H1 (cell line): ENCODE measurements around the gene CALY. TPM values are rescaled to one million over a fixed set of nuclear protein-coding genes. Genes with fewer than 3 reads are reported as not detected.

ENCODE experiments used
- CTCF ChIA-PET: fragments of 300-600 bp; sonication (Branson Sonifier 250); formaldehyde crosslinking; loops from one replicate; lab custom pipeline; 2021; ENCODE audit not compliant: partially characterized antibody; lab: Charles Lee
- POLR2A ChIA-PET: fragments of 300-600 bp; sonication (Branson Sonifier 250); formaldehyde crosslinking; loops from one replicate; lab custom pipeline; 2021; ENCODE audit warnings: inconsistent platforms; ENCODE audit not compliant: partially characterized antibody; lab: Charles Lee
- DNase-seq, 2 experiments: peaks; one replicate each; pipeline versions ENCODE4 v3.0.0 to v3.0.0-alpha.2; 2010 to 2022; ENCODE audit warnings: low spot score in 2 of 2, low read depth in 1 of 2, mixed read lengths in 1 of 2
- FAIRE-seq: peaks from 2 replicates; lab custom pipeline; 2011; peaks lifted over from hg19 to GRCh38; lab: Jason Lieb, UNC
- H2AFZ ChIP-seq: 2 replicates; pipeline ENCODE4 v1.8.1; 2012; ENCODE audit warnings: low read length, inconsistent platforms
- H2AK5ac ChIP-seq: 2 replicates; pipeline ENCODE4 v1.6.1; 2013; ENCODE audit warnings: low read depth, low read length
- H2BK120ac ChIP-seq: replicated peaks from 2 replicates; pipeline ENCODE3; 2013; ENCODE audit warnings: low read depth, low read length, inconsistent platforms
- H2BK12ac ChIP-seq: 2 replicates; pipeline ENCODE4 v1.6.1; 2013; ENCODE audit warnings: low read depth, low read length
- H2BK15ac ChIP-seq: 2 replicates; pipeline ENCODE4 v1.6.1; 2013; ENCODE audit warnings: low read length
- H2BK20ac ChIP-seq: 2 replicates; pipeline ENCODE4 v1.6.1; 2013; ENCODE audit warnings: low read length
- H2BK5ac ChIP-seq: 2 replicates; pipeline ENCODE4 v1.6.1; 2013; ENCODE audit warnings: low read depth, low read length
- H3K14ac ChIP-seq: 2 replicates; pipeline ENCODE4 v1.6.1; 2013; ENCODE audit warnings: inconsistent platforms; ENCODE audit not compliant: insufficient read length
- H3K18ac ChIP-seq: 2 replicates; pipeline ENCODE4 v1.6.1; 2013; ENCODE audit warnings: low read length; ENCODE audit errors: extremely low read depth
- H3K23ac ChIP-seq: 2 replicates; pipeline ENCODE4 v1.6.1; 2013; ENCODE audit warnings: inconsistent platforms; ENCODE audit not compliant: insufficient read length
- H3K23me2 ChIP-seq: 2 replicates; pipeline ENCODE4 v1.6.1; 2013; ENCODE audit warnings: low read depth, low read length
- H3K27ac ChIP-seq: 2 replicates; pipeline ENCODE4 v1.6.1; 2011; ENCODE audit warnings: low read depth, low read length, inconsistent platforms
- H3K27me3 ChIP-seq, 4 experiments: replicated peaks in 1 of 4; 1 replicate in 1 of 4; 2 replicates in 3 of 4; pipeline versions ENCODE4 v1.6.1 to v1.8.1; 2011 to 2013; ENCODE audit warnings: low read length in 3 of 4, mild to moderate bottlenecking in 3 of 4, inconsistent platforms in 2 of 4, mixed read lengths in 2 of 4, moderate library complexity in 1 of 4; ENCODE audit not compliant: control insufficient read depth in 3 of 4, insufficient read depth in 3 of 4; ENCODE audit errors: extremely low read depth in 1 of 4
- H3K36me3 ChIP-seq, 4 experiments: 2 replicates each; pipeline versions ENCODE4 v1.6.1 to v1.8.1; 2011 to 2013; ENCODE audit warnings: mild to moderate bottlenecking in 4 of 4, low read length in 3 of 4, moderate library complexity in 2 of 4, control low read depth in 1 of 4, inconsistent platforms in 1 of 4; ENCODE audit not compliant: insufficient read depth in 4 of 4, control insufficient read depth in 2 of 4
- H3K4ac ChIP-seq: replicated peaks from 2 replicates; pipeline ENCODE3; 2013; ENCODE audit warnings: low read length, low read depth, mixed read lengths, inconsistent platforms; ENCODE audit not compliant: insufficient read length
- H3K4me1 ChIP-seq, 4 experiments: replicated peaks in 1 of 4; 1 replicate in 1 of 4; 2 replicates in 3 of 4; pipeline versions ENCODE4 v1.6.1 to v1.8.1; 2011 to 2013; ENCODE audit warnings: low read length in 3 of 4, inconsistent platforms in 2 of 4, mixed read lengths in 1 of 4; ENCODE audit not compliant: insufficient read depth in 4 of 4, control insufficient read depth in 3 of 4
- H3K4me2 ChIP-seq, 2 experiments: 2 replicates each; pipeline versions ENCODE4 v1.6.1 to v1.8.1; 2011 to 2013; ENCODE audit warnings: low read depth in 2 of 2, low read length in 2 of 2, control low read depth in 1 of 2, inconsistent platforms in 1 of 2, mild to moderate bottlenecking in 1 of 2; ENCODE audit not compliant: insufficient read depth in 1 of 2
- H3K4me3 ChIP-seq, 4 experiments: fragments of 200-600, 300-600 bp in 1 of 4; sonication (generic), shearing (Covaris generic), sonication (Bioruptor Twin) in 1 of 4; 2 replicates each; pipeline versions ENCODE4 v1.5.1 to v1.8.1; 2011 to 2016; ENCODE audit warnings: low read length in 4 of 4, low read depth in 3 of 4, control low read depth in 2 of 4, inconsistent platforms in 2 of 4, mild to moderate bottlenecking in 2 of 4, mixed read lengths in 1 of 4, moderate library complexity in 1 of 4; ENCODE audit not compliant: insufficient read depth in 2 of 4; ENCODE audit errors: extremely low read depth in 1 of 4
- H3K56ac ChIP-seq: replicated peaks from 2 replicates; pipeline ENCODE3; 2013; ENCODE audit warnings: low read depth, mild to moderate bottlenecking, mixed read lengths, low read length, inconsistent platforms; ENCODE audit not compliant: insufficient read length
- H3K79me1 ChIP-seq: 2 replicates; pipeline ENCODE4 v1.6.1; 2013; ENCODE audit warnings: low read depth, low read length, control low read depth
- H3K79me2 ChIP-seq, 2 experiments: 2 replicates each; pipeline versions ENCODE4 v1.6.1 to v1.8.1; 2012 to 2013; ENCODE audit warnings: low read length in 2 of 2, mild to moderate bottlenecking in 2 of 2, inconsistent platforms in 1 of 2; ENCODE audit not compliant: insufficient read depth in 2 of 2, control insufficient read depth in 1 of 2
- H3K9ac ChIP-seq, 4 experiments: replicated peaks in 1 of 4; 1 replicate in 1 of 4; 2 replicates in 3 of 4; pipeline versions ENCODE4 v1.6.1 to v1.8.1; 2011 to 2013; ENCODE audit warnings: low read depth in 3 of 4, low read length in 3 of 4, control low read depth in 2 of 4, mild to moderate bottlenecking in 2 of 4, moderate library complexity in 2 of 4, inconsistent platforms in 1 of 4; ENCODE audit errors: extremely low read depth in 1 of 4
- H3K9me3 ChIP-seq, 2 experiments: 2 replicates each; pipeline versions ENCODE4 v1.6.1 to v1.8.1; 2012 to 2013; ENCODE audit warnings: mild to moderate bottlenecking in 2 of 2, moderate library complexity in 2 of 2, control low read depth in 1 of 2, inconsistent platforms in 1 of 2, low read depth in 1 of 2, low read length in 1 of 2, mixed read lengths in 1 of 2; ENCODE audit not compliant: insufficient read depth in 2 of 2
- H4K20me1 ChIP-seq, 2 experiments: replicated peaks in 1 of 2; 2 replicates each; pipeline versions ENCODE3 to v1.8.1; 2011 to 2013; ENCODE audit warnings: inconsistent platforms in 2 of 2, low read length in 2 of 2, mild to moderate bottlenecking in 1 of 2; ENCODE audit not compliant: insufficient read depth in 2 of 2, control insufficient read depth in 1 of 2
- H4K5ac ChIP-seq: 2 replicates; pipeline ENCODE4 v1.6.1; 2013; ENCODE audit warnings: low read length, low read depth, mixed read lengths, inconsistent platforms; ENCODE audit not compliant: insufficient read length
- H4K8ac ChIP-seq: 2 replicates; pipeline ENCODE4 v1.8.0; 2013; ENCODE audit warnings: mild to moderate bottlenecking, moderate library complexity, low read length, inconsistent platforms; ENCODE audit not compliant: insufficient read depth; ENCODE audit errors: extremely low read depth
- H4K91ac ChIP-seq: replicated peaks from 2 replicates; pipeline ENCODE3; 2013; ENCODE audit warnings: low read length, mixed read lengths, inconsistent platforms; ENCODE audit not compliant: insufficient read length
- ASH2L ChIP-seq: fragments of 200-600, 300-600 bp; sonication (generic); IDR thresholded peaks from one replicate; pipeline ENCODE4 v1.7.1; 2017; ENCODE audit warnings: low read length
- CTBP2 ChIP-seq: IDR thresholded peaks from 2 replicates; pipeline ENCODE4 v1.7.0; 2011; ENCODE audit warnings: borderline replicate concordance, mild to moderate bottlenecking, moderate library complexity, mixed read lengths, low read length; ENCODE audit not compliant: insufficient read depth, insufficient read length
- GABPA ChIP-seq: IDR thresholded peaks from 2 replicates; pipeline ENCODE4 v1.6.1; 2011; ENCODE audit warnings: mild to moderate bottlenecking, low read length, moderate library complexity, borderline replicate concordance; ENCODE audit not compliant: insufficient read depth
- SAP30 ChIP-seq: fragments of 300-600 bp; sonication (generic); IDR thresholded peaks from 2 replicates; pipeline ENCODE4 v1.7.1; 2012; ENCODE audit warnings: low read length, moderate library complexity, mild to moderate bottlenecking, inconsistent platforms; ENCODE audit not compliant: insufficient read depth, insufficient replicate concordance
- SUZ12 ChIP-seq: fragments of 200-600 bp; sonication (generic); IDR thresholded peaks from 2 replicates; pipeline ENCODE4 v1.6.1; 2012; ENCODE audit warnings: mild to moderate bottlenecking, inconsistent platforms, low read length, moderate library complexity, mixed read lengths
- TAF7 ChIP-seq: optimal IDR thresholded peaks from 2 replicates; pipeline ENCODE3; 2011; ENCODE audit warnings: low read depth, mild to moderate bottlenecking, inconsistent platforms, low read length, moderate library complexity, borderline replicate concordance
- USF2 ChIP-seq: IDR thresholded peaks from 2 replicates; pipeline ENCODE4 v1.6.1; 2011; ENCODE audit warnings: low read length, improper control_type of control experiment
- WGBS, 2 experiments: shearing (Covaris generic) in 1 of 2; methylation state at CpG; one replicate each; pipeline versions ENCODE4 v1.1.6 to v1.1.7; 2013 to 2015; ENCODE audit warnings: low lambda C conversion rate in 2 of 2, mixed read lengths in 2 of 2, inconsistent platforms in 1 of 2, low coverage in 1 of 2, missing lambda C conversion rate in 1 of 2; ENCODE audit not compliant: insufficient replicate concordance in 2 of 2, insufficient coverage in 1 of 2, insufficient read length in 1 of 2; ENCODE audit errors: extremely low coverage in 1 of 2, missing lambda C conversion rate in 1 of 2; 5-methylcytosine and 5-hydroxymethylcytosine counted together
- polyA plus RNA-seq, 7 experiments: library from polyadenylated mRNA; depleted of rRNA in 3 of 7; stranded (reverse) in 5 of 7; unstranded in 2 of 7; fragments of >200 nt in 5 of 7; fragments of 200-250 nt in 2 of 7; gene quantifications; 1 replicate in 5 of 7; 2 replicates in 1 of 7; 4 replicates in 1 of 7; pipeline versions ENCODE4 v1.2.1 to v1.2.3, GENCODE V29; 2011 to 2013; ENCODE audit warnings: missing spikeins in 2 of 7, mixed read lengths in 2 of 7
- total RNA-seq: library from RNA; stranded (reverse); fragmentation: NEBNext Ultra II Directional; extraction: Animal tissue kit (Norgen Biotek cat#: 25700); gene quantifications from 2 replicates; pipeline ENCODE4 v1.2.1, GENCODE V29; 2021
- TF ChIP-seq, protein P1 (sequence below): IDR thresholded peaks from 2 replicates; pipeline ENCODE4 v1.6.1; 2012; ENCODE audit warnings: low read length, inconsistent platforms

Gene CALY
- total and polyA plus RNA-seq, 2 of the 8 experiments (the other 6 are each of a cell fraction or from before 2014, with no cell fraction given): 1.3 to 1.5 TPM

DNA sequence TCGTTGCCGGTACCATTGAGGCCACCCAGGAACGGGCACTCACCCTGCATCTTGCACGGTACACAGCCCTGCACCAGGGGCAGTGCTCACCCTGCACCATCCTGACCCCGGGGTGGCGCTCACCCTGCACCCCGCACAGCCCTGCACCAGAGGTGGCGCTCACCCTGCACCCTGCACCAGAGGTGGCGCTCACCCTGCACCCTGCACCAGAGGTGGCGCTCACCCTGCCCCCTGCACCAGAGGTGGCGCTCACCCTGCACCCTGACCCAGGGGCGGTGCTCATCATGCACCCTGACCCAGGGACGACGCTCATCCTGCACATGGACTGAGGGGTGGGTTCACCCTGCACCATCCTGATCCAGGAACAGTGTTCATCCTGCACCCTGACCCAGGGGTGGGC, 34.5 kb downstream of the CALY start:
- no peak overlapping the region for H2BK5ac ChIP-seq
- H3K36me3 ChIP-seq: peaks cover 19 to 26% (median 25%) of the 10 kb centered on the region in 4 experiments
- no peak overlapping the region for H2BK120ac ChIP-seq
- H3K79me2 ChIP-seq: peaks cover 0 to 33% of the 10 kb centered on the region in 2 experiments; a peak in 3 of 4 replicates
- H3K4me3 ChIP-seq: no peak overlapping the region
- DNase-seq: no peak
- no peak for TF ChIP-seq USF2
- TF ChIP-seq, protein P1, sequence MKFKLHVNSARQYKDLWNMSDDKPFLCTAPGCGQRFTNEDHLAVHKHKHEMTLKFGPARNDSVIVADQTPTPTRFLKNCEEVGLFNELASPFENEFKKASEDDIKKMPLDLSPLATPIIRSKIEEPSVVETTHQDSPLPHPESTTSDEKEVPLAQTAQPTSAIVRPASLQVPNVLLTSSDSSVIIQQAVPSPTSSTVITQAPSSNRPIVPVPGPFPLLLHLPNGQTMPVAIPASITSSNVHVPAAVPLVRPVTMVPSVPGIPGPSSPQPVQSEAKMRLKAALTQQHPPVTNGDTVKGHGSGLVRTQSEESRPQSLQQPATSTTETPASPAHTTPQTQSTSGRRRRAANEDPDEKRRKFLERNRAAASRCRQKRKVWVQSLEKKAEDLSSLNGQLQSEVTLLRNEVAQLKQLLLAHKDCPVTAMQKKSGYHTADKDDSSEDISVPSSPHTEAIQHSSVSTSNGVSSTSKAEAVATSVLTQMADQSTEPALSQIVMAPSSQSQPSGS: no peak
- TF ChIP-seq TAF7: no peak
- TF ChIP-seq GABPA: no peak
- TF ChIP-seq ASH2L: no peak
- TF ChIP-seq CTBP2: no peak
- TF ChIP-seq SAP30: no peak
- TF ChIP-seq SUZ12: no peak
- no peaks in the 10 kb centered on the region for H3K9me3 ChIP-seq
- peaks cover 22% of the 10 kb centered on the region for H3K79me1 ChIP-seq
- no peak overlapping the region for H2BK15ac ChIP-seq
- no peak overlapping the region for H3K4ac ChIP-seq
- H3K14ac ChIP-seq: no peak overlapping the region
- no peak overlapping the region for H4K91ac ChIP-seq
- no peaks in the 10 kb centered on the region for H3K27me3 ChIP-seq
- FAIRE-seq: no peak
- ChIA-PET POLR2A (no interaction called here), CTCF (interaction anchor here (1.0 to 3.7 kb wide), 5 partner anchors 8 to 78 kb away, joined by 3 to 21 read pairs (median 5); no protein-coding TSS in a partner anchor)
- no peak overlapping the region for H3K56ac ChIP-seq
- no peak overlapping the region for H4K8ac ChIP-seq
- peaks cover 2 to 13% of the 10 kb centered on the region in 2 experiments for H4K20me1 ChIP-seq
- no peak overlapping the region for H2BK12ac ChIP-seq
- no peak overlapping the region for H2AK5ac ChIP-seq
- no peak overlapping the region for H2BK20ac ChIP-seq
- H3K23me2 ChIP-seq: no peaks in the 10 kb centered on the region; the same call in 1 of the 2 replicates
- 91% methylated on average over 13 of the region's 14 CpGs; no CpG with 5 or more reads in 1 of the 2 experiments for WGBS, 2 experiments
- no peak overlapping the region for H3K4me2 ChIP-seq
- no peak overlapping the region for H3K18ac ChIP-seq
- no peak overlapping the region for H2AFZ ChIP-seq
- H3K27ac ChIP-seq: no peak overlapping the region
- H4K5ac ChIP-seq: no peak overlapping the region
- no peak overlapping the region for H3K9ac ChIP-seq
- peaks cover 0 to 4% (median 0%) of the 10 kb centered on the region in 4 experiments; a peak in 1 of 7 replicates for H3K4me1 ChIP-seq
- no peak overlapping the region for H3K23ac ChIP-seq
